ENCODE measurements around the gene RNLS. TPM values are rescaled to one million over a fixed set of nuclear protein-coding genes. Genes with fewer than 3 reads are reported as not detected.

Gene RNLS
- total RNA-seq, 1 experiment from 2014 or later: 8.7 TPM

- peaks cover 4% of the 10 kb centered on the region; the same call in 1 of the 2 replicates for H3K9me3 Mint-ChIP-seq
- no peaks in the 10 kb centered on the region for H3K36me3 Mint-ChIP-seq
- TF ChIP-seq ESRRA (CRISPR knock-in tag; IDR thresholded peaks at IDR 0.05; ENCODE audit: borderline replicate concordance): no peak
- no peak for TF ChIP-seq ZNF263 (CRISPR knock-in tag; IDR thresholded peaks at IDR 0.05; ENCODE audit: low read depth)
- TF ChIP-seq MLX (CRISPR knock-in tag; IDR thresholded peaks at IDR 0.05): no peak
- TF ChIP-seq ZNF281 (CRISPR knock-in tag; IDR thresholded peaks at IDR 0.05): no peak
- TF ChIP-seq ATF2 (CRISPR knock-in tag; IDR thresholded peaks at IDR 0.05; ENCODE audit: borderline replicate concordance, low read depth): no peak
- TF ChIP-seq NR3C1 (CRISPR knock-in tag; conservative IDR thresholded peaks at IDR 0.05; ENCODE audit: low read depth): no peak
- no peak for TF ChIP-seq PRDM15 (CRISPR knock-in tag; IDR thresholded peaks at IDR 0.05)
- TF ChIP-seq ETV6 (CRISPR knock-in tag; IDR thresholded peaks at IDR 0.05): no peak
- no peak for TF ChIP-seq ARID4B (CRISPR knock-in tag; IDR thresholded peaks at IDR 0.05; ENCODE audit: borderline replicate concordance)
- TF ChIP-seq IRF2 (CRISPR knock-in tag; IDR thresholded peaks at IDR 0.05; ENCODE audit: borderline replicate concordance, low read depth): no peak
- no peak for TF ChIP-seq ZMAT4 (CRISPR knock-in tag; IDR thresholded peaks at IDR 0.05)
- TF ChIP-seq PREB (CRISPR knock-in tag; IDR thresholded peaks at IDR 0.05; ENCODE audit: borderline replicate concordance): no peak
- TF ChIP-seq E2F5 (CRISPR knock-in tag; IDR thresholded peaks at IDR 0.05): no peak
- TF ChIP-seq ZBTB21 (CRISPR knock-in tag; IDR thresholded peaks at IDR 0.05; ENCODE audit: borderline replicate concordance): no peak
- ATAC-seq (no peak), DNase-seq (ENCODE audit: low spot score) (no peak)
- H3K27ac Mint-ChIP-seq: no peak overlapping the region
- no peaks in the 10 kb centered on the region for H3K4me1 Mint-ChIP-seq
- CTCF ChIA-PET: no interaction called here
- POLR2A ChIA-PET: no interaction called here
- no peak overlapping the region for H3K4me3 Mint-ChIP-seq
- no peaks in the 10 kb centered on the region for H3K27me3 Mint-ChIP-seq (ENCODE audit: low read depth)
Measured at GRCh38 chr10:88261152-88261551, 322.0 kb downstream of the RNLS start.

Data from WTC11 (cell line).